ENCODE results near the gene PTGDS. TPM values are rescaled to one million over a fixed set of nuclear protein-coding genes. Genes with fewer than 3 reads are reported as not detected.
"Not testable (repeated sequence)": the region's sequence is repeated elsewhere in the genome, so short reads cannot be mapped to it uniquely, and the experiment has no call there.

The PTGDS gene
- total RNA-seq, 4 donors from 2014 or later: 6.8 to 59.1 (median 17.8) TPM

GRCh38 chr9:137002646-137003041 is 25.3 kb downstream of the PTGDS start:
- intact Hi-C loops (cut with DNase I; ENCODE audit: low total_unique reads): no loop called here
- Histone ChIP-seq H3K9me3 (no peaks in the 10 kb centered on the region), H3K36me3 (no peaks in the 10 kb centered on the region), H3K27me3 (no peaks in the 10 kb centered on the region), H3K27ac (no peak overlapping the region), H3K4me3 (no peak overlapping the region), H3K4me1 (peaks cover 0 to 8% (median under 1%) of the 10 kb centered on the region in 4 donors)
- DNase-seq: no peak
- TF ChIP-seq POLR2A (IDR thresholded peaks at IDR 0.05) (no peak), CTCF (IDR thresholded peaks at IDR 0.05) (no peak), POLR2AphosphoS5 (IDR thresholded peaks at IDR 0.05) (no peak), EP300 (IDR thresholded peaks at IDR 0.05; ENCODE audit: low read depth) (no peak)
- WGBS, 2 donors (ENCODE audit: low coverage in 1 of 2): 83% methylated on average over 10 of the region's 10 CpGs; no CpG with 5 or more reads in 1 of the 2 donors
- in situ Hi-C loops (cut with MboI; ENCODE audit: low pct_ligation_motif_present in 1 of 4, low pct_unique_long_range_greater_than_20kb in 1 of 4, low sequenced_read_pairs in 3 of 4): no loop called here

GRCh38 chr9:137004285-137004684 is 27.0 kb downstream of the PTGDS start:
- H3K36me3 ChIP-seq; H3K9me3 ChIP-seq; intact Hi-C loops (cut with DNase I; ENCODE audit: low total_unique reads); H3K27ac ChIP-seq; H3K4me3 ChIP-seq; DNase-seq; H3K27me3 ChIP-seq; in situ Hi-C loops (cut with MboI; ENCODE audit: low pct_ligation_motif_present in 1 of 4, low pct_unique_long_range_greater_than_20kb in 1 of 4, low sequenced_read_pairs in 3 of 4); H3K4me1 ChIP-seq: not testable (repeated sequence)
- TF ChIP-seq CTCF (IDR thresholded peaks at IDR 0.05): peak in 4 of 5 experiments; percentile 43 to 58 (median 50)
- WGBS, 2 donors (ENCODE audit: low coverage in 1 of 2): 40 to 42% methylated on average over 1 to 17 of the region's 17 CpGs

DNA sequence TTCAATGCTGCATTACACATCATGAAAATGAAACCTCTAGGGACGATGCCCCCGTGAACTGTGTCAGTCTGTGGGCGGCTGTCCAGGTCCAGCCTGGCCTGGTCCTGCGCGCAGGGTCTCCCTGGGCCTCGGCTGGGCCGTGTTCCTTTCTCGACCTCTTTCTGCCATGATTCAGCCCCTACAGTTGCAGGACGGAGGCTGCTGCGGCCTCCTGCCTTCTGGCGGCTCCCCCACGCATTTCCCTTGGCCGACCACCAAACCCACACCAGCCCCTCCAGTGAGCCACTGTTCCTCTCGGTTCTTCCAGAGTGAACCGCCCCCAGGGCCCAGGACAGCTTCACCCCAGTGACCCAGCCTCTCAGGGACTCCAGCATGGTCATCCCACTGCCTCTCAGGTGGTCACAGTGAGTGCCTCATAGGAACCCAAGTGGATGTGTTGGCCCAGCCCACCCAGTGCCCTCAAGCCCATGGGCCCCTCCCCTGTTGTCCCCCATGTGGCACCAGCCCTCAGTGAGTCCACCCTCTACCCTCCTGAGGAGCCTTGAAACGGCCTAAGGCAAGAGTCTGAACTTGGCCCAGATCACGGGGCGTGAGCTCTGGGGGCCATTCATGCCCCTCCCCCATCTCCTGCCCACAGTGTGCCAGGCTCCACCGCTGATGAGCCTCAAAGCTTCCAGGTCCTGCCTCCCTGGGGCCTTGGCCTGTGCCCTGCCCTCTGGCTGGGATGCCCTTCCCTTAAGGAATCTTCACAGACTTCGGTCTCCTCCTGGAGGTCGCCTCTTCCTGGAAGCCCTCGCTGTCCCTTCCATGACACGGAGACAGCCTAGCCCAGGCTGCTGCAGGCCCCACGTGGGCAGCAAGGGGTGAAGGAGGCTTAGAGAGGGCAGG is 29.1 kb downstream of the PTGDS start:
- TF ChIP-seq CTCF (IDR thresholded peaks at IDR 0.05) (no peak), EP300 (IDR thresholded peaks at IDR 0.05; ENCODE audit: low read depth) (no peak), POLR2AphosphoS5 (IDR thresholded peaks at IDR 0.05) (no peak), POLR2A (IDR thresholded peaks at IDR 0.05) (no peak)
- in situ Hi-C loops (cut with MboI; ENCODE audit: low pct_ligation_motif_present in 1 of 4, low pct_unique_long_range_greater_than_20kb in 1 of 4, low sequenced_read_pairs in 3 of 4): no loop called here

GRCh38 chr9:137007108-137007815 is 30.0 kb downstream of the PTGDS start:
- TF ChIP-seq POLR2AphosphoS5 (IDR thresholded peaks at IDR 0.05) (no peak), CTCF (IDR thresholded peaks at IDR 0.05) (no peak), POLR2A (IDR thresholded peaks at IDR 0.05) (no peak), EP300 (IDR thresholded peaks at IDR 0.05; ENCODE audit: low read depth) (no peak)
- WGBS, 2 donors (ENCODE audit: low coverage in 1 of 2): 60 to 77% methylated on average over 1 to 25 of the region's 30 CpGs
- Histone ChIP-seq H3K36me3 (no peaks in the 10 kb centered on the region), H3K27ac (no peak overlapping the region), H3K9me3 (no peaks in the 10 kb centered on the region), H3K4me3 (no peak overlapping the region), H3K27me3 (no peaks in the 10 kb centered on the region), H3K4me1 (no peaks in the 10 kb centered on the region)
- intact Hi-C loops (cut with DNase I; ENCODE audit: low total_unique reads): no loop called here
- in situ Hi-C loops (cut with MboI; ENCODE audit: low pct_ligation_motif_present in 1 of 4, low pct_unique_long_range_greater_than_20kb in 1 of 4, low sequenced_read_pairs in 3 of 4): no loop called here
- DNase-seq: no peak

More for the DNA sequence above, 29.1 kb downstream of the PTGDS start:
- intact Hi-C loops (cut with DNase I; ENCODE audit: low total_unique reads): no loop called here
- no peak for DNase-seq
- no peaks in the 10 kb centered on the region for H3K36me3 ChIP-seq
- 68% methylated on average over 24 of the region's 24 CpGs; no CpG with 5 or more reads in 1 of the 2 donors for WGBS, 2 donors (ENCODE audit: low coverage in 1 of 2)
- no peak overlapping the region for H3K4me3 ChIP-seq
- no peaks in the 10 kb centered on the region for H3K4me1 ChIP-seq
- H3K27ac ChIP-seq: no peak overlapping the region
- H3K9me3 ChIP-seq: no peaks in the 10 kb centered on the region
- no peaks in the 10 kb centered on the region for H3K27me3 ChIP-seq

All from transverse colon (tissue), 4 donors.